ENCODE data around the gene RYR2.

DNA sequence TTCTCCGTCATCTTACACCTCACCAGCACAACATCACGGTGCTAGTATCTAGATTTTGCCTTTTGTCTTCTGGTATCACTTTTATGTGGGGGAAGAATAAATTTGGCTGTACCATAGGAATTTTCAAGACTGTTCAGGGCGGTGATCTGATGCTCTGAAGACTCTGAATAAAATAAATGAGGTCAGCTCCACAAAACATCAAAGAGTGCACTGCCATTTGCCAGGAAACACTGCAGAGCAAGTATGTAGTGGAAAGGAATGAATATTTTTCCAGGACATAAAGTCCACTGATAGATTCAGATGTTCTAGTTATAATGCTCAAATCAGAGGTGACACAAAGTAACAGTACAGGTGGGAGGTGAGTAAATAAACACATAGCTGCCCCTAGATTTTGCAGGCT lies 792.5 kb downstream of the RYR2 start:
- TF ChIP-seq, protein P1, sequence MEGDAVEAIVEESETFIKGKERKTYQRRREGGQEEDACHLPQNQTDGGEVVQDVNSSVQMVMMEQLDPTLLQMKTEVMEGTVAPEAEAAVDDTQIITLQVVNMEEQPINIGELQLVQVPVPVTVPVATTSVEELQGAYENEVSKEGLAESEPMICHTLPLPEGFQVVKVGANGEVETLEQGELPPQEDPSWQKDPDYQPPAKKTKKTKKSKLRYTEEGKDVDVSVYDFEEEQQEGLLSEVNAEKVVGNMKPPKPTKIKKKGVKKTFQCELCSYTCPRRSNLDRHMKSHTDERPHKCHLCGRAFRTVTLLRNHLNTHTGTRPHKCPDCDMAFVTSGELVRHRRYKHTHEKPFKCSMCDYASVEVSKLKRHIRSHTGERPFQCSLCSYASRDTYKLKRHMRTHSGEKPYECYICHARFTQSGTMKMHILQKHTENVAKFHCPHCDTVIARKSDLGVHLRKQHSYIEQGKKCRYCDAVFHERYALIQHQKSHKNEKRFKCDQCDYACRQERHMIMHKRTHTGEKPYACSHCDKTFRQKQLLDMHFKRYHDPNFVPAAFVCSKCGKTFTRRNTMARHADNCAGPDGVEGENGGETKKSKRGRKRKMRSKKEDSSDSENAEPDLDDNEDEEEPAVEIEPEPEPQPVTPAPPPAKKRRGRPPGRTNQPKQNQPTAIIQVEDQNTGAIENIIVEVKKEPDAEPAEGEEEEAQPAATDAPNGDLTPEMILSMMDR (IDR thresholded peaks at IDR 0.05), result no peak
- no peak for TF ChIP-seq POLR2A (IDR thresholded peaks at IDR 0.05)
